ENCODE results near the gene TDRD7.

Gene TDRD7

GRCh38 chr9:97411789-97412625, at the start of gene TDRD7:
TSS of gene TDRD7 (plus strand) at chr9:97412096. CDS start at chr9:97428466, 16,370 bp downstream.
- DNase-seq = peak; percentile 89

GRCh38 chr9:97362777-97363545, 48.9 kb upstream of the TDRD7 start:
- DNase-seq = peak; percentile 26

- DNase-seq = no peak
Measured at GRCh38 chr9:97363661-97364299, 48.1 kb upstream of the TDRD7 start.

- no peak for DNase-seq
Measured at GRCh38 chr9:97364769-97365490, 47.0 kb upstream of the TDRD7 start.

- peak; percentile 23 for DNase-seq
Measured at GRCh38 chr9:97365634-97366033, 46.3 kb upstream of the TDRD7 start.

- DNase-seq = no peak
Measured at GRCh38 chr9:97366476-97366875, 45.4 kb upstream of the TDRD7 start.

GRCh38 chr9:97366889-97367288, 45.0 kb upstream of the TDRD7 start:
- DNase-seq = peak; percentile 19

GRCh38 chr9:97367729-97368128, 44.2 kb upstream of the TDRD7 start:
- no peak for DNase-seq

GRCh38 chr9:97368964-97369363, 42.9 kb upstream of the TDRD7 start:
- DNase-seq = no peak

- DNase-seq = no peak
Measured at GRCh38 chr9:97372580-97372979, 39.3 kb upstream of the TDRD7 start.

- DNase-seq = no peak
Measured at GRCh38 chr9:97373331-97373730, 38.6 kb upstream of the TDRD7 start.

- no peak for DNase-seq
Measured at GRCh38 chr9:97374811-97375210, 37.1 kb upstream of the TDRD7 start.

- DNase-seq = no peak
Measured at GRCh38 chr9:97376902-97377301, 35.0 kb upstream of the TDRD7 start.

- no peak for DNase-seq
Measured at GRCh38 chr9:97382099-97382718, 29.7 kb upstream of the TDRD7 start.

- DNase-seq = no peak
Measured at GRCh38 chr9:97384406-97385262, 27.3 kb upstream of the TDRD7 start.

- no peak for DNase-seq
Measured at GRCh38 chr9:97385626-97386264, 26.2 kb upstream of the TDRD7 start.

- no peak for DNase-seq
Measured at GRCh38 chr9:97386265-97386633, 25.6 kb upstream of the TDRD7 start.

GRCh38 chr9:97386733-97387503, 25.0 kb upstream of the TDRD7 start:
- DNase-seq = peak; percentile 81

- DNase-seq = no peak
Measured at GRCh38 chr9:97387504-97387886, 24.4 kb upstream of the TDRD7 start.

Data from OCI-M1 (cell line).